Endodermal cell (in vitro differentiated cells): ENCODE results near the gene GAA. TPM values are rescaled to one million over a fixed set of nuclear protein-coding genes. Genes with fewer than 3 reads are reported as not detected.

ENCODE experiments used
- DNase-seq: peaks from one replicate; pipeline ENCODE4 v3.0.0-alpha.2; 2017
- H3K27ac ChIP-seq: 2 replicates; pipeline ENCODE4 v1.5.1; 2013; ENCODE audit warnings: mild to moderate bottlenecking, low read depth, low read length, moderate library complexity
- H3K27me3 ChIP-seq: 2 replicates; pipeline ENCODE4 v1.6.1; 2013; ENCODE audit warnings: mild to moderate bottlenecking, low read length, moderate library complexity; ENCODE audit not compliant: insufficient read depth, control insufficient read depth, poor library complexity, severe bottlenecking
- H3K36me3 ChIP-seq: 2 replicates; pipeline ENCODE4 v1.7.0; 2013; ENCODE audit warnings: mild to moderate bottlenecking, low read length, moderate library complexity; ENCODE audit not compliant: control insufficient read depth, insufficient read depth
- H3K4me1 ChIP-seq: one replicate; pipeline ENCODE4 v1.7.0; 2013; ENCODE audit warnings: low read length; ENCODE audit not compliant: control insufficient read depth, insufficient read depth
- H3K4me3 ChIP-seq: 2 replicates; pipeline ENCODE4 v1.5.1; 2013; ENCODE audit warnings: mild to moderate bottlenecking, low read length, moderate library complexity
- H3K9ac ChIP-seq: 2 replicates; pipeline ENCODE4 v1.6.1; 2013; ENCODE audit warnings: mild to moderate bottlenecking, low read length, moderate library complexity; ENCODE audit not compliant: poor library complexity, severe bottlenecking; ENCODE audit errors: extremely low read depth
- H3K9me3 ChIP-seq: 2 replicates; pipeline ENCODE4 v1.6.1; 2013; ENCODE audit warnings: mild to moderate bottlenecking, low read length, moderate library complexity; ENCODE audit not compliant: control insufficient read depth
- H3K27ac Mint-ChIP-seq: 2 replicates; pipeline ENCODE4 v1.8.0; 2020; ENCODE audit warnings: mixed read lengths
- H3K27me3 Mint-ChIP-seq: 2 replicates; pipeline ENCODE4 v1.8.0; 2021; ENCODE audit warnings: mild to moderate bottlenecking, mixed read lengths; ENCODE audit not compliant: insufficient read depth
- H3K36me3 Mint-ChIP-seq: 2 replicates; pipeline ENCODE4 v1.8.0; 2020; ENCODE audit warnings: low read depth, mixed read lengths
- H3K4me1 Mint-ChIP-seq: 2 replicates; pipeline ENCODE4 v1.8.0; 2020; ENCODE audit warnings: mixed read lengths
- H3K4me3 Mint-ChIP-seq: 2 replicates; pipeline ENCODE4 v1.8.0; 2020; ENCODE audit warnings: mild to moderate bottlenecking, moderate library complexity, mixed read lengths
- H3K9me3 Mint-ChIP-seq: 2 replicates; pipeline ENCODE4 v1.8.0; 2020; ENCODE audit warnings: mild to moderate bottlenecking, mixed read lengths
- CTCF ChIP-seq: fragments of 200-600 bp; sonication (generic); conservative IDR thresholded peaks from 2 replicates; pipeline ENCODE4 v1.5.0; 2021; ENCODE audit warnings: antibody characterized with exemption, mild to moderate bottlenecking
- WGBS, 2 experiments: methylation state at CpG; one replicate each; pipeline versions ENCODE4 v1.1.5 to v1.1.7; 2013; ENCODE audit warnings: missing lambda C conversion rate in 2 of 2, mixed read lengths in 1 of 2; ENCODE audit not compliant: insufficient coverage in 1 of 2, insufficient read length in 1 of 2; 5-methylcytosine and 5-hydroxymethylcytosine counted together
- microRNA-seq: library from miRNA; unstranded; fragments of <30 nt; microRNA quantifications from one replicate; pipeline ENCODE4 v1.2.0, GENCODE V29; 2020; ENCODE audit warnings: borderline microRNAs expressed
- total RNA-seq, 2 donors: library from RNA; stranded (reverse); fragmentation: NEBNext Ultra II Directional in 1 of 2; extraction: Animal tissue kit (Norgen Biotek cat#: 25700) in 1 of 2; gene quantifications; 2 replicates in 1 of 2; 3 replicates in 1 of 2; pipeline ENCODE4 v1.2.1, GENCODE V29; 2021

GAA gene
- total RNA-seq, 2 donors from 2014 or later: 46.4 to 72.3 TPM

GRCh38 chr17:80166446-80166845, 65.1 kb downstream of the GAA start:
- no peaks in the 10 kb centered on the region for H3K9me3 Mint-ChIP-seq
- Histone ChIP-seq H3K4me3 (no peak overlapping the region), H3K36me3 (no peaks in the 10 kb centered on the region), H3K27me3 (no peaks in the 10 kb centered on the region), H3K4me1 (no peaks in the 10 kb centered on the region), H3K27ac (no peak overlapping the region), H3K9ac (no peak overlapping the region), H3K9me3 (no peaks in the 10 kb centered on the region)
- TF ChIP-seq CTCF: no peak
- no peak for DNase-seq
- H3K27ac Mint-ChIP-seq: no peak overlapping the region
- no peaks in the 10 kb centered on the region for H3K27me3 Mint-ChIP-seq
- no peaks in the 10 kb centered on the region for H3K36me3 Mint-ChIP-seq
- 86 to 90% methylated on average over 6 of the region's 6 CpGs for WGBS, 2 experiments
- no peaks in the 10 kb centered on the region for H3K4me1 Mint-ChIP-seq
- no peak overlapping the region for H3K4me3 Mint-ChIP-seq

- Mint-ChIP-seq H3K36me3 (no peaks in the 10 kb centered on the region), H3K27ac (no peak overlapping the region), H3K27me3 (peaks cover 3% of the 10 kb centered on the region), H3K9me3 (no peaks in the 10 kb centered on the region), H3K4me3 (no peak overlapping the region), H3K4me1 (no peaks in the 10 kb centered on the region)
- H3K4me1 ChIP-seq: no peaks in the 10 kb centered on the region
- no peaks in the 10 kb centered on the region for H3K27me3 ChIP-seq
- DNase-seq: no peak
- TF ChIP-seq CTCF: no peak
- no peak overlapping the region for H3K9ac ChIP-seq
- no peak overlapping the region for H3K4me3 ChIP-seq
- H3K9me3 ChIP-seq: no peaks in the 10 kb centered on the region
- no peak overlapping the region for H3K27ac ChIP-seq
- no peaks in the 10 kb centered on the region for H3K36me3 ChIP-seq
- WGBS, 2 experiments: 87 to 89% methylated on average over 3 to 5 of the region's 5 CpGs
Measured at GRCh38 chr17:80168371-80168770, 67.0 kb downstream of the GAA start.

GRCh38 chr17:80169107-80169506, 67.7 kb downstream of the GAA start:
- DNase-seq: no peak
- Mint-ChIP-seq H3K4me1 (no peaks in the 10 kb centered on the region), H3K27me3 (peaks cover 3% of the 10 kb centered on the region), H3K27ac (no peak overlapping the region), H3K36me3 (no peaks in the 10 kb centered on the region), H3K4me3 (no peak overlapping the region), H3K9me3 (no peaks in the 10 kb centered on the region)
- H3K27ac ChIP-seq: no peak overlapping the region
- no peak overlapping the region for H3K9ac ChIP-seq
- H3K36me3 ChIP-seq: no peaks in the 10 kb centered on the region
- no peaks in the 10 kb centered on the region for H3K4me1 ChIP-seq
- no peaks in the 10 kb centered on the region for H3K27me3 ChIP-seq
- H3K4me3 ChIP-seq: no peak overlapping the region
- no peaks in the 10 kb centered on the region for H3K9me3 ChIP-seq
- TF ChIP-seq CTCF: no peak
- 96 to 100% methylated on average over 2 to 5 of the region's 5 CpGs for WGBS, 2 experiments

Small RNAs within 50 kb of the gene (microRNA-seq; reads per million reads assigned to microRNA genes)
- gene MIR1268B: not detected

Other genes with a start within 250 kb of the GAA start
- gene TBC1D16, start 65.7 kb upstream of the GAA start, total RNA-seq: 100 to 1,000 TPM in 1 of 2 donors, 10 to 100 TPM in 1; 88.2 to 116 TPM
- 10 to 100 TPM; 21.7 to 38.9 TPM for gene CCDC40, start 64.9 kb upstream of the GAA start, total RNA-seq
- 100 to 1,000 TPM; 107 to 110 TPM for gene EIF4A3, start 45.5 kb downstream of the GAA start, total RNA-seq
- under 1 TPM in 1 of 2 donors, not detected in 1; 0.31 TPM for gene CARD14, start 68.4 kb downstream of the GAA start, total RNA-seq
- 10 to 100 TPM; 40.4 to 42.5 TPM for gene SGSH, start 118.8 kb downstream of the GAA start, total RNA-seq
- 10 to 100 TPM; 43.7 to 48.2 TPM for gene SLC26A11, start 118.8 kb downstream of the GAA start, total RNA-seq
- gene RNF213, start 159.3 kb downstream of the GAA start, total RNA-seq: 100 to 1,000 TPM in 1 of 2 donors, 10 to 100 TPM in 1; 98.8 to 136 TPM